Umbilical cord (tissue), 1 donor: ENCODE data around the gene HECTD2. TPM values are rescaled to one million over a fixed set of nuclear protein-coding genes. Genes with fewer than 3 reads are reported as not detected.

Experiments used
- total RNA-seq: library from RNA; depleted of rRNA; stranded (reverse); fragments of >200 nt; gene quantifications from one replicate; pipeline ENCODE4 v1.2.3, GENCODE V29; 2014; ENCODE audit warnings: low replicate concordance; ENCODE audit not compliant: insufficient read depth

Gene HECTD2
- total RNA-seq, 1 donor from 2014 or later: 49.4 TPM

Other genes with a start within 250 kb of the HECTD2 start
- 77.8 TPM for gene PCGF5, start 189.7 kb upstream of the HECTD2 start, total RNA-seq
- 189 TPM for gene PPP1R3C, start 222.7 kb downstream of the HECTD2 start, total RNA-seq